GM18867 (cell line): ENCODE data around the gene DYTN.

Source experiments
- ATAC-seq: cut with Tn5 transposase; IDR thresholded peaks from one replicate; pipeline ENCODE4 v1.9.1; 2021; ENCODE audit warnings: mild to moderate bottlenecking, moderate library complexity; ENCODE audit not compliant: unreplicated experiment

The DYTN gene

GRCh38 chr2:206615417-206616089 is 102.6 kb downstream of the DYTN start:
- no peak for ATAC-seq

DNA sequence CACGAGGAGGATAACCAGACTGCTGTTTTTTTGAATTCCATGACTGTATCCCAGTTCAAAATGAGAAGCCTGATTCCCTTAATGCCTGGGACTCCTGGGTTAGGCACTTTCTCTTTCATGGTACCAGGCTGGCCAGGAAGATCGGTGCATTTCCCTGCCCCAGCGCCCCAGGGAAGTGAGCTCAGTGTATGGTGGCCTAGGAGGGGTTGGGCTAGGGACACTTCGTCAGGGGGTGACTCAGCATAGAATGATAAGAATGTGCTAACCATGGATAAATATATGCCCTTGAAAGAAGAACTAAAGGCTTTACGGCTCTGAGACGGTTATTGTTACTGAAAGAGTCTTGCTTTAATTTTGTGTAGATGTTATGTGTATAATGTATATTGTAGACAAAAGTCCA is 103.4 kb downstream of the DYTN start:
- no peak for ATAC-seq

DNA sequence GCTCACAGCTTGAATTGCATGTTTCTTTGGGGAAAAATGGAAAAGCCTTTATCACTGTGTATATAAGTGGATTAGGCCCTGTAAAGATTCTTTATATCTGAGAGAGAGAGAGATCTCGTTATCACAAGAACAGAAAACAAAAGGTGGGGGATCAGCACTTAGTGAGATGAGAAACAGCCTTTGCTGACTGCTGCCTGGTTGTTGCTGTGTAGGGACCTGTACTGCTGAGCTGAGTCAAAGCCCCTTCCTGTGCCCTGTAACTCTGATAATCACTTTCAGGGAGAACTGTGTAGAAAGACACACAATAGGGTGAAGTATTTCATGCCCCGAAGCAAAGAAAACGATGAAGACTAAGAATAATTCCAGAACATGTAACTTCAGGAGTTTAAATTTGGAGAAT is 106.5 kb downstream of the DYTN start:
- no peak for ATAC-seq

DNA sequence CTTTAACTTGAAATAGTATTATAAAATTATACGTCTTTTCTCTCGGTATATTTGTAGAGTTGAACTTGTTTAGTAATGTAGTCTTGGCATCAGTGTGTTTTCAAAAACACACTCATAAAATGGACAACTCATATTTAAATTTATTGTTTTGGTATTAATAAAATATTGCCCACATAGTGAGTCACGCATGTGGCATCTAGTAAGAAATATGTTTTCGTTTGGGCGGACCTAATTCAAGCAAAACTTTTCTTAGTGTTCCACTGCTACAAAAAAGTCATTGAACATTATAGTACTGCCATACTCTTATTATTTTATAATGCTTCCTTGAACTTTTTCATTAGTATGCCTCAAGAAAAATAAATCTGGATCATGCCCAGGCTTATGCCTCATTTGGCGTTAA is 107.0 kb downstream of the DYTN start:
- ATAC-seq = no peak

DNA sequence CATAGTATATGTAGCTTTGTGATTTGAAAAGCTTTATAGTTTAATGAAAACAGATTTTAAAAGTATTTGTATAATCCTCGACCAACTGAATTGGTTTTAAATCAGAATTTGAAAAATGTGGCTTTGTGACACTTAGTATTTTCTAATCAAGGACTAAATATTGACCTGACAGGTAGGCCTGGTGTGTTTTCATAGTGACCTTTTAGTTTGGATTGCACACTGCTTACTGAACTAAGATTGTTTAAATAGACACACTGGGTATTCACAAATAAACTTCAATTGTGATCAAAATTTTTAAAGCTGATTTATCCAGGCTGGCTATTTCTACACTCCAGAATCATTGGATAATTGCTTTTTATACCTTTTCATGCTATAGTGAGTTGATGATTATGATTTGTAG is 107.7 kb downstream of the DYTN start:
- no peak for ATAC-seq

GRCh38 chr2:206603243-206603642 is 115.0 kb downstream of the DYTN start:
- ATAC-seq = no peak
